Measurements from ENCODE around the gene ITPR1.

GRCh38 chr3:4826237-4827100 lies 333.3 kb downstream of the ITPR1 start:
- TF ChIP-seq CTCF (conservative IDR thresholded peaks at IDR 0.05 in 1 of 2, IDR thresholded peaks at IDR 0.05 in 1 of 2; ENCODE audit: extremely low read depth in 1 of 2, insufficient read depth in 1 of 2, low read depth in 1 of 2, low read length in 2 of 2) (no peak), EZH2 (IDR thresholded peaks at IDR 0.05; ENCODE audit: borderline replicate concordance, low read length) (no peak)
